ENCODE measurements around the gene ADAMTSL1. TPM values are rescaled to one million over a fixed set of nuclear protein-coding genes. Genes with fewer than 3 reads are reported as not detected.

Gene ADAMTSL1
- total and polyA plus RNA-seq, 4 donors: 0.31 to 3.4 (median 1.9) TPM

DNA sequence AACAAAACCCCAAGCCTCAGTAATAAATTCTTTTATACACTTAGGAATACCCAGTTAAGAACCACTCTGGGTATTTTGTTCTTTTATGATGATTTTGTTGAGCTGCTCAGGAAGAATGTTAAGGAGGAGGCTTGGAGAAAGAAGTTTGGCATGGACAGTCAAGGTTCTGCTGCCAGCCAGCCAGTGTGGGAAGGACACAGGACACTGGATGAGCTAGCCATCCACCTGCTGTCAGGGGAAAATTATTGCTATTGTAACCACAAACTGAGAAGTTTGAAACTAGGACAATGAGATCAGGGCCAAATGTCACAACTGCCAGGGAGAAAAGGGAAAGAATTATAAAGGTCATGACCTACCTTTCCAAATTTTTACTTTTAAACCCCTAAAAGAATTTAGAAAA, 25.9 kb upstream of the ADAMTSL1 start:
- H3K9ac ChIP-seq (ENCODE audit: low read depth in 1 of 2, low read length in 2 of 2): no peak overlapping the region
- TF ChIP-seq RAD21 (IDR thresholded peaks at IDR 0.05): peak in 1 of 2 donors; percentile 15
- peak in 1 of 2 donors; percentile 23 for TF ChIP-seq HNF4A (conservative IDR thresholded peaks at IDR 0.05)
- TF ChIP-seq GABPA (IDR thresholded peaks at IDR 0.05 in 1 of 2, conservative IDR thresholded peaks at IDR 0.05 in 1 of 2): no peak
- H3K9me3 ChIP-seq (ENCODE audit: control insufficient read depth in 4 of 4, low read length in 3 of 4): no peaks in the 10 kb centered on the region
- peaks cover 4 to 32% (median 15%) of the 10 kb centered on the region in 4 donors for H3K4me1 ChIP-seq (ENCODE audit: control insufficient read depth in 4 of 4, insufficient read depth in 4 of 4, low read length in 3 of 4)
- H3K27me3 ChIP-seq (ENCODE audit: control insufficient read depth in 4 of 4, insufficient read depth in 4 of 4, low read length in 3 of 4): no peaks in the 10 kb centered on the region
- no peaks in the 10 kb centered on the region for H3K36me3 ChIP-seq (ENCODE audit: control insufficient read depth in 4 of 4, insufficient read depth in 3 of 4, low read depth in 1 of 4, low read length in 3 of 4)
- no peak for DNase-seq (ENCODE audit: low spot score)
- H3K4me3 ChIP-seq (ENCODE audit: low read depth in 1 of 3, low read length in 3 of 3): no peak overlapping the region
- peak overlapping the region in 1 of 2 donors; percentile 88 for H3K27ac ChIP-seq (ENCODE audit: low read depth in 1 of 2, low read length in 2 of 2)

DNA sequence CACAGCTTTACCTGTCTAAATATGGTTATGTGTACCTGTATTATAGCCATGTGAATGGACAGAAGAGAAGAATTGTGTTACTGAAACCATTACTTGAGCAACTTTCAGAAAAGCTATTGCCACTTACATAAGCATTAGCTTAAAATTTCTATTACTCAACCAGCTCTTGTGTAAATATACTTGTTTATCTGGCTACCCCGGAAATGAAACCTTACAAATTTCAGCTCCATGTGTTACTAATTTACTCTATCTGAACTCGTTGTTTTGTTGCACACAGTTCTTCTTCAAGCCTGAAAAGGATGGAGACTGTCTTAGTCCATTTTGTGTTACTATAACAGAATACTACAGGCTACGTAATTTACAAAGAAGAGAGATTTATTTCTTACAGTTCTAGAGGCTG, 22.5 kb upstream of the ADAMTSL1 start:
- TF ChIP-seq, protein P1, sequence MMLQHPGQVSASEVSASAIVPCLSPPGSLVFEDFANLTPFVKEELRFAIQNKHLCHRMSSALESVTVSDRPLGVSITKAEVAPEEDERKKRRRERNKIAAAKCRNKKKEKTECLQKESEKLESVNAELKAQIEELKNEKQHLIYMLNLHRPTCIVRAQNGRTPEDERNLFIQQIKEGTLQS (IDR thresholded peaks at IDR 0.05): no peak
- TF ChIP-seq FOXA1 (IDR thresholded peaks at IDR 0.05) (peak; percentile 64), HNF4G (IDR thresholded peaks at IDR 0.05) (no peak), FOXA2 (IDR thresholded peaks at IDR 0.05) (peak; percentile 80), TAF1 (conservative IDR thresholded peaks at IDR 0.05) (no peak), YY1 (IDR thresholded peaks at IDR 0.05) (peak; percentile 46), SP1 (IDR thresholded peaks at IDR 0.05) (peak; percentile 46), EGR1 (IDR thresholded peaks at IDR 0.05; ENCODE audit: low read depth in 2 of 2) (no peak), RXRA (IDR thresholded peaks at IDR 0.05) (peak; percentile 28 to 74), GABPA (IDR thresholded peaks at IDR 0.05 in 1 of 2, conservative IDR thresholded peaks at IDR 0.05 in 1 of 2) (peak in 1 of 2 donors; percentile 74), HNF4A (conservative IDR thresholded peaks at IDR 0.05) (peak; percentile 55 to 75), RAD21 (IDR thresholded peaks at IDR 0.05) (peak; percentile 25), JUND (IDR thresholded peaks at IDR 0.05) (peak in 1 of 2 donors; percentile 34), NR2F2 (IDR thresholded peaks at IDR 0.05) (no peak)
- TF ChIP-seq, protein P2, sequence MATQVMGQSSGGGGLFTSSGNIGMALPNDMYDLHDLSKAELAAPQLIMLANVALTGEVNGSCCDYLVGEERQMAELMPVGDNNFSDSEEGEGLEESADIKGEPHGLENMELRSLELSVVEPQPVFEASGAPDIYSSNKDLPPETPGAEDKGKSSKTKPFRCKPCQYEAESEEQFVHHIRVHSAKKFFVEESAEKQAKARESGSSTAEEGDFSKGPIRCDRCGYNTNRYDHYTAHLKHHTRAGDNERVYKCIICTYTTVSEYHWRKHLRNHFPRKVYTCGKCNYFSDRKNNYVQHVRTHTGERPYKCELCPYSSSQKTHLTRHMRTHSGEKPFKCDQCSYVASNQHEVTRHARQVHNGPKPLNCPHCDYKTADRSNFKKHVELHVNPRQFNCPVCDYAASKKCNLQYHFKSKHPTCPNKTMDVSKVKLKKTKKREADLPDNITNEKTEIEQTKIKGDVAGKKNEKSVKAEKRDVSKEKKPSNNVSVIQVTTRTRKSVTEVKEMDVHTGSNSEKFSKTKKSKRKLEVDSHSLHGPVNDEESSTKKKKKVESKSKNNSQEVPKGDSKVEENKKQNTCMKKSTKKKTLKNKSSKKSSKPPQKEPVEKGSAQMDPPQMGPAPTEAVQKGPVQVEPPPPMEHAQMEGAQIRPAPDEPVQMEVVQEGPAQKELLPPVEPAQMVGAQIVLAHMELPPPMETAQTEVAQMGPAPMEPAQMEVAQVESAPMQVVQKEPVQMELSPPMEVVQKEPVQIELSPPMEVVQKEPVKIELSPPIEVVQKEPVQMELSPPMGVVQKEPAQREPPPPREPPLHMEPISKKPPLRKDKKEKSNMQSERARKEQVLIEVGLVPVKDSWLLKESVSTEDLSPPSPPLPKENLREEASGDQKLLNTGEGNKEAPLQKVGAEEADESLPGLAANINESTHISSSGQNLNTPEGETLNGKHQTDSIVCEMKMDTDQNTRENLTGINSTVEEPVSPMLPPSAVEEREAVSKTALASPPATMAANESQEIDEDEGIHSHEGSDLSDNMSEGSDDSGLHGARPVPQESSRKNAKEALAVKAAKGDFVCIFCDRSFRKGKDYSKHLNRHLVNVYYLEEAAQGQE (IDR thresholded peaks at IDR 0.05): no peak
- TF ChIP-seq, protein P3, sequence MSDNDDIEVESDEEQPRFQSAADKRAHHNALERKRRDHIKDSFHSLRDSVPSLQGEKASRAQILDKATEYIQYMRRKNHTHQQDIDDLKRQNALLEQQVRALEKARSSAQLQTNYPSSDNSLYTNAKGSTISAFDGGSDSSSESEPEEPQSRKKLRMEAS (IDR thresholded peaks at IDR 0.05): peak; percentile 60
- TF ChIP-seq, protein P4, sequence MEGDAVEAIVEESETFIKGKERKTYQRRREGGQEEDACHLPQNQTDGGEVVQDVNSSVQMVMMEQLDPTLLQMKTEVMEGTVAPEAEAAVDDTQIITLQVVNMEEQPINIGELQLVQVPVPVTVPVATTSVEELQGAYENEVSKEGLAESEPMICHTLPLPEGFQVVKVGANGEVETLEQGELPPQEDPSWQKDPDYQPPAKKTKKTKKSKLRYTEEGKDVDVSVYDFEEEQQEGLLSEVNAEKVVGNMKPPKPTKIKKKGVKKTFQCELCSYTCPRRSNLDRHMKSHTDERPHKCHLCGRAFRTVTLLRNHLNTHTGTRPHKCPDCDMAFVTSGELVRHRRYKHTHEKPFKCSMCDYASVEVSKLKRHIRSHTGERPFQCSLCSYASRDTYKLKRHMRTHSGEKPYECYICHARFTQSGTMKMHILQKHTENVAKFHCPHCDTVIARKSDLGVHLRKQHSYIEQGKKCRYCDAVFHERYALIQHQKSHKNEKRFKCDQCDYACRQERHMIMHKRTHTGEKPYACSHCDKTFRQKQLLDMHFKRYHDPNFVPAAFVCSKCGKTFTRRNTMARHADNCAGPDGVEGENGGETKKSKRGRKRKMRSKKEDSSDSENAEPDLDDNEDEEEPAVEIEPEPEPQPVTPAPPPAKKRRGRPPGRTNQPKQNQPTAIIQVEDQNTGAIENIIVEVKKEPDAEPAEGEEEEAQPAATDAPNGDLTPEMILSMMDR (IDR thresholded peaks at IDR 0.05; ENCODE audit: low read depth, low read length, missing input control): no peak
- TF ChIP-seq, protein P5, sequence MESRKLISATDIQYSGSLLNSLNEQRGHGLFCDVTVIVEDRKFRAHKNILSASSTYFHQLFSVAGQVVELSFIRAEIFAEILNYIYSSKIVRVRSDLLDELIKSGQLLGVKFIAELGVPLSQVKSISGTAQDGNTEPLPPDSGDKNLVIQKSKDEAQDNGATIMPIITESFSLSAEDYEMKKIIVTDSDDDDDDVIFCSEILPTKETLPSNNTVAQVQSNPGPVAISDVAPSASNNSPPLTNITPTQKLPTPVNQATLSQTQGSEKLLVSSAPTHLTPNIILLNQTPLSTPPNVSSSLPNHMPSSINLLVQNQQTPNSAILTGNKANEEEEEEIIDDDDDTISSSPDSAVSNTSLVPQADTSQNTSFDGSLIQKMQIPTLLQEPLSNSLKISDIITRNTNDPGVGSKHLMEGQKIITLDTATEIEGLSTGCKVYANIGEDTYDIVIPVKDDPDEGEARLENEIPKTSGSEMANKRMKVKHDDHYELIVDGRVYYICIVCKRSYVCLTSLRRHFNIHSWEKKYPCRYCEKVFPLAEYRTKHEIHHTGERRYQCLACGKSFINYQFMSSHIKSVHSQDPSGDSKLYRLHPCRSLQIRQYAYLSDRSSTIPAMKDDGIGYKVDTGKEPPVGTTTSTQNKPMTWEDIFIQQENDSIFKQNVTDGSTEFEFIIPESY (IDR thresholded peaks at IDR 0.05): peak; percentile 44
- H3K4me3 ChIP-seq (ENCODE audit: low read depth in 1 of 3, low read length in 3 of 3): no peak overlapping the region
- no peaks in the 10 kb centered on the region for H3K9me3 ChIP-seq (ENCODE audit: control insufficient read depth in 4 of 4, low read length in 3 of 4)
- DNase-seq (ENCODE audit: low spot score): no peak
- peak overlapping the region; percentile 25 to 75 for H3K27ac ChIP-seq (ENCODE audit: low read depth in 1 of 2, low read length in 2 of 2)
- no peaks in the 10 kb centered on the region for H3K36me3 ChIP-seq (ENCODE audit: control insufficient read depth in 4 of 4, insufficient read depth in 3 of 4, low read depth in 1 of 4, low read length in 3 of 4)
- H3K27me3 ChIP-seq (ENCODE audit: control insufficient read depth in 4 of 4, insufficient read depth in 4 of 4, low read length in 3 of 4): no peaks in the 10 kb centered on the region
- WGBS: 47% methylated on average over 3 of the region's 3 CpGs
- H3K4me1 ChIP-seq (ENCODE audit: control insufficient read depth in 4 of 4, insufficient read depth in 4 of 4, low read length in 3 of 4): peaks cover 10 to 39% (median 17%) of the 10 kb centered on the region in 4 donors
- H3K9ac ChIP-seq (ENCODE audit: low read depth in 1 of 2, low read length in 2 of 2): no peak overlapping the region
